HuH-7 (cell line): ENCODE measurements around the gene NFATC2IP.
A peak's percentile ranks its signal among the peaks of the same experiment; 100 is the strongest.
"Not testable (repeated sequence)": the region's sequence is repeated elsewhere in the genome, so short reads cannot be mapped to it uniquely, and the experiment has no call there.

Source experiments
- DNase-seq: peaks from one replicate; pipeline ENCODE4 v3.0.0; 2011; ENCODE audit warnings: low spot score

Gene NFATC2IP

GRCh38 chr16:28974007-28974436 lies 23.3 kb downstream of the NFATC2IP start:
- peak; percentile 79 for DNase-seq

- DNase-seq: peak; percentile 99
Observed at GRCh38 chr16:28974437-28975157, 23.9 kb downstream of the NFATC2IP start, which contains the start of gene SPNS1. TSS of gene SPNS1 (plus strand) at chr16:28974778. CDS start at chr16:28975152, 374 bp downstream.

- DNase-seq: no peak
Observed at GRCh38 chr16:28975158-28975599, 24.4 kb downstream of the NFATC2IP start.

- DNase-seq: peak; percentile 78
Observed at GRCh38 chr16:28977703-28978662, 27.2 kb downstream of the NFATC2IP start.

GRCh38 chr16:28980330-28980729 lies 29.6 kb downstream of the NFATC2IP start:
- DNase-seq: not testable (repeated sequence)

- no peak for DNase-seq
Observed at GRCh38 chr16:28980929-28981328, 30.2 kb downstream of the NFATC2IP start.

GRCh38 chr16:28981517-28981916 lies 30.8 kb downstream of the NFATC2IP start:
- no peak for DNase-seq

- no peak for DNase-seq
Observed at GRCh38 chr16:28982418-28982817, 31.7 kb downstream of the NFATC2IP start.

GRCh38 chr16:28982949-28983348 lies 32.2 kb downstream of the NFATC2IP start:
- DNase-seq: no peak

- DNase-seq: no peak
Observed at GRCh38 chr16:28983644-28984043, 32.9 kb downstream of the NFATC2IP start.

- no peak for DNase-seq
Observed at GRCh38 chr16:28984091-28984490, 33.4 kb downstream of the NFATC2IP start.

GRCh38 chr16:28984619-28985135 lies 33.9 kb downstream of the NFATC2IP start, which contains the start of gene LAT:
TSS of gene LAT (plus strand) at chr16:28985052. CDS start at chr16:28985418, 366 bp downstream.
- DNase-seq: no peak

- DNase-seq: no peak
Observed at GRCh38 chr16:28985211-28986041, 34.7 kb downstream of the NFATC2IP start.

- DNase-seq: no peak
Observed at GRCh38 chr16:28986046-28986445, 35.3 kb downstream of the NFATC2IP start.

- no peak for DNase-seq
Observed at GRCh38 chr16:28986492-28986891, 35.8 kb downstream of the NFATC2IP start.

GRCh38 chr16:28987170-28987853 lies 36.6 kb downstream of the NFATC2IP start:
- DNase-seq: no peak

- no peak for DNase-seq
Observed at GRCh38 chr16:28989363-28989762, 38.6 kb downstream of the NFATC2IP start.

GRCh38 chr16:28990375-28991040 lies 39.8 kb downstream of the NFATC2IP start:
- no peak for DNase-seq

- no peak for DNase-seq
Observed at GRCh38 chr16:28991687-28992086, 41.0 kb downstream of the NFATC2IP start.

GRCh38 chr16:28992496-28992895 lies 41.8 kb downstream of the NFATC2IP start:
- no peak for DNase-seq
